ENCODE measurements around the gene MUC16. TPM values are rescaled to one million over a fixed set of nuclear protein-coding genes. Genes with fewer than 3 reads are reported as not detected.

The MUC16 gene
- total RNA-seq, 1 experiment from 2014 or later = 0.04 TPM

- Mint-ChIP-seq H3K27ac (no peak overlapping the region), H3K4me1 (peaks cover 17% of the 10 kb centered on the region), H3K27me3 (ENCODE audit: low read depth) (peaks cover 4% of the 10 kb centered on the region; the same call in 1 of the 2 replicates), H3K4me3 (no peak overlapping the region), H3K36me3 (0 out of 2 replicates have a peak, but pooled peaks cover 3% of the 10 kb centered on the region), H3K9me3 (0 out of 2 replicates have a peak, but pooled peaks cover 3% of the 10 kb centered on the region)
- no peak for DNase-seq (ENCODE audit: low spot score)
- POLR2A ChIA-PET = interaction anchor here (0.7 kb wide), 1 partner anchor 16 kb away, joined by 4 read pairs; no protein-coding TSS in a partner anchor
- TF ChIP-seq ZNF232 (CRISPR knock-in tag; IDR thresholded peaks at IDR 0.05) (no peak), ZNF121 (CRISPR knock-in tag; IDR thresholded peaks at IDR 0.05) (no peak), AR (CRISPR knock-in tag; IDR thresholded peaks at IDR 0.05) (no peak), PRRX2 (CRISPR knock-in tag; IDR thresholded peaks at IDR 0.05) (no peak), ZNF425 (CRISPR knock-in tag; conservative IDR thresholded peaks at IDR 0.05) (no peak), EMX1 (CRISPR knock-in tag; IDR thresholded peaks at IDR 0.05) (no peak), ZNF263 (CRISPR knock-in tag; IDR thresholded peaks at IDR 0.05; ENCODE audit: low read depth) (no peak)
- ATAC-seq = no peak
- CTCF ChIA-PET = no interaction called here
Measured at GRCh38 chr19:9058905-9059667, 48.9 kb upstream of the MUC16 start.

- DNase-seq (ENCODE audit: low spot score) = no peak
- ChIA-PET CTCF (no interaction called here), POLR2A (no interaction called here)
- H3K27me3 Mint-ChIP-seq (ENCODE audit: low read depth) = peaks cover 4% of the 10 kb centered on the region; the same call in 1 of the 2 replicates
- H3K4me3 Mint-ChIP-seq = no peak overlapping the region
- no peak overlapping the region for H3K27ac Mint-ChIP-seq
- peaks cover 23% of the 10 kb centered on the region for H3K4me1 Mint-ChIP-seq
- peaks cover 7% of the 10 kb centered on the region; the same call in 1 of the 2 replicates for H3K36me3 Mint-ChIP-seq
- peaks cover 12% of the 10 kb centered on the region for H3K9me3 Mint-ChIP-seq
- ATAC-seq = no peak
- TF ChIP-seq TEAD1 (CRISPR knock-in tag; IDR thresholded peaks at IDR 0.05) = no peak
- TF ChIP-seq CREB1 (CRISPR knock-in tag; IDR thresholded peaks at IDR 0.05) = no peak
- TF ChIP-seq, protein P1, sequence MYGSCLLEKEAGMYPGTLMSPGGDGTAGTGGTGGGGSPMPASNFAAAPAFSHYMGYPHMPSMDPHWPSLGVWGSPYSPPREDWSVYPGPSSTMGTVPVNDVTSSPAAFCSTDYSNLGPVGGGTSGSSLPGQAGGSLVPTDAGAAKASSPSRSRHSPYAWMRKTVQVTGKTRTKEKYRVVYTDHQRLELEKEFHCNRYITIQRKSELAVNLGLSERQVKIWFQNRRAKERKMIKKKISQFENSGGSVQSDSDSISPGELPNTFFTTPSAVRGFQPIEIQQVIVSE (CRISPR knock-in tag; IDR thresholded peaks at IDR 0.05; ENCODE audit: borderline replicate concordance) = no peak
- TF ChIP-seq, protein P2, sequence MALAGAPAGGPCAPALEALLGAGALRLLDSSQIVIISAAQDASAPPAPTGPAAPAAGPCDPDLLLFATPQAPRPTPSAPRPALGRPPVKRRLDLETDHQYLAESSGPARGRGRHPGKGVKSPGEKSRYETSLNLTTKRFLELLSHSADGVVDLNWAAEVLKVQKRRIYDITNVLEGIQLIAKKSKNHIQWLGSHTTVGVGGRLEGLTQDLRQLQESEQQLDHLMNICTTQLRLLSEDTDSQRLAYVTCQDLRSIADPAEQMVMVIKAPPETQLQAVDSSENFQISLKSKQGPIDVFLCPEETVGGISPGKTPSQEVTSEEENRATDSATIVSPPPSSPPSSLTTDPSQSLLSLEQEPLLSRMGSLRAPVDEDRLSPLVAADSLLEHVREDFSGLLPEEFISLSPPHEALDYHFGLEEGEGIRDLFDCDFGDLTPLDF (CRISPR knock-in tag; IDR thresholded peaks at IDR 0.05) = no peak
- TF ChIP-seq, protein P3, sequence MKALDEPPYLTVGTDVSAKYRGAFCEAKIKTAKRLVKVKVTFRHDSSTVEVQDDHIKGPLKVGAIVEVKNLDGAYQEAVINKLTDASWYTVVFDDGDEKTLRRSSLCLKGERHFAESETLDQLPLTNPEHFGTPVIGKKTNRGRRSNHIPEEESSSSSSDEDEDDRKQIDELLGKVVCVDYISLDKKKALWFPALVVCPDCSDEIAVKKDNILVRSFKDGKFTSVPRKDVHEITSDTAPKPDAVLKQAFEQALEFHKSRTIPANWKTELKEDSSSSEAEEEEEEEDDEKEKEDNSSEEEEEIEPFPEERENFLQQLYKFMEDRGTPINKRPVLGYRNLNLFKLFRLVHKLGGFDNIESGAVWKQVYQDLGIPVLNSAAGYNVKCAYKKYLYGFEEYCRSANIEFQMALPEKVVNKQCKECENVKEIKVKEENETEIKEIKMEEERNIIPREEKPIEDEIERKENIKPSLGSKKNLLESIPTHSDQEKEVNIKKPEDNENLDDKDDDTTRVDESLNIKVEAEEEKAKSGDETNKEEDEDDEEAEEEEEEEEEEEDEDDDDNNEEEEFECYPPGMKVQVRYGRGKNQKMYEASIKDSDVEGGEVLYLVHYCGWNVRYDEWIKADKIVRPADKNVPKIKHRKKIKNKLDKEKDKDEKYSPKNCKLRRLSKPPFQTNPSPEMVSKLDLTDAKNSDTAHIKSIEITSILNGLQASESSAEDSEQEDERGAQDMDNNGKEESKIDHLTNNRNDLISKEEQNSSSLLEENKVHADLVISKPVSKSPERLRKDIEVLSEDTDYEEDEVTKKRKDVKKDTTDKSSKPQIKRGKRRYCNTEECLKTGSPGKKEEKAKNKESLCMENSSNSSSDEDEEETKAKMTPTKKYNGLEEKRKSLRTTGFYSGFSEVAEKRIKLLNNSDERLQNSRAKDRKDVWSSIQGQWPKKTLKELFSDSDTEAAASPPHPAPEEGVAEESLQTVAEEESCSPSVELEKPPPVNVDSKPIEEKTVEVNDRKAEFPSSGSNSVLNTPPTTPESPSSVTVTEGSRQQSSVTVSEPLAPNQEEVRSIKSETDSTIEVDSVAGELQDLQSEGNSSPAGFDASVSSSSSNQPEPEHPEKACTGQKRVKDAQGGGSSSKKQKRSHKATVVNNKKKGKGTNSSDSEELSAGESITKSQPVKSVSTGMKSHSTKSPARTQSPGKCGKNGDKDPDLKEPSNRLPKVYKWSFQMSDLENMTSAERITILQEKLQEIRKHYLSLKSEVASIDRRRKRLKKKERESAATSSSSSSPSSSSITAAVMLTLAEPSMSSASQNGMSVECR (CRISPR knock-in tag; IDR thresholded peaks at IDR 0.05; ENCODE audit: borderline replicate concordance) = no peak
- no peak for TF ChIP-seq GRHL2 (CRISPR knock-in tag; IDR thresholded peaks at IDR 0.05; ENCODE audit: insufficient replicate concordance, severe bottlenecking)
- no peak for TF ChIP-seq PREB (CRISPR knock-in tag; IDR thresholded peaks at IDR 0.05; ENCODE audit: borderline replicate concordance)
- TF ChIP-seq NFYB (CRISPR knock-in tag; conservative IDR thresholded peaks at IDR 0.05; ENCODE audit: low read depth) = no peak
- TF ChIP-seq KAT7 (CRISPR knock-in tag; IDR thresholded peaks at IDR 0.05; ENCODE audit: borderline replicate concordance) = no peak
- TF ChIP-seq NR1H2 (CRISPR knock-in tag; IDR thresholded peaks at IDR 0.05) = no peak
Measured at GRCh38 chr19:9057505-9058258, 47.5 kb upstream of the MUC16 start.
